GM19351 (cell line): ENCODE measurements around the gene MAB21L3.

Experiments
- ATAC-seq: cut with Tn5 transposase; IDR thresholded peaks from one replicate; pipeline ENCODE4 v1.9.1; 2021; ENCODE audit warnings: mild to moderate bottlenecking, moderate library complexity; ENCODE audit not compliant: unreplicated experiment

The MAB21L3 gene

GRCh38 chr1:116110567-116111523 is at the start of gene MAB21L3:
Gene MAB21L3 (plus strand): TSS chr1:116111399. CDS start chr1:116112616, 1,217 bp downstream.
- ATAC-seq: peak; percentile 61

GRCh38 chr1:116062201-116062600 is 49.0 kb upstream of the MAB21L3 start:
- ATAC-seq: no peak

- ATAC-seq: no peak
Observed at GRCh38 chr1:116064616-116065015, 46.6 kb upstream of the MAB21L3 start.

GRCh38 chr1:116066868-116067565 is 44.2 kb upstream of the MAB21L3 start:
- ATAC-seq: no peak

GRCh38 chr1:116067566-116067890 is 43.7 kb upstream of the MAB21L3 start:
- ATAC-seq: no peak

GRCh38 chr1:116075575-116075974 is 35.6 kb upstream of the MAB21L3 start:
- no peak for ATAC-seq

GRCh38 chr1:116075990-116076389 is 35.2 kb upstream of the MAB21L3 start:
- ATAC-seq: no peak

- ATAC-seq: no peak
Observed at GRCh38 chr1:116076831-116077230, 34.4 kb upstream of the MAB21L3 start.

- no peak for ATAC-seq
Observed at GRCh38 chr1:116078699-116079223, 32.4 kb upstream of the MAB21L3 start.

GRCh38 chr1:116087628-116088027 is 23.6 kb upstream of the MAB21L3 start:
- no peak for ATAC-seq

GRCh38 chr1:116089870-116090269 is 21.3 kb upstream of the MAB21L3 start:
- ATAC-seq: no peak

GRCh38 chr1:116091083-116091482 is 20.1 kb upstream of the MAB21L3 start:
- no peak for ATAC-seq

GRCh38 chr1:116092752-116093489 is 18.3 kb upstream of the MAB21L3 start:
- no peak for ATAC-seq

GRCh38 chr1:116095027-116095426 is 16.2 kb upstream of the MAB21L3 start:
- no peak for ATAC-seq

- ATAC-seq: no peak
Observed at GRCh38 chr1:116096013-116096618, 15.1 kb upstream of the MAB21L3 start.

- no peak for ATAC-seq
Observed at GRCh38 chr1:116097626-116098025, 13.6 kb upstream of the MAB21L3 start.

- no peak for ATAC-seq
Observed at GRCh38 chr1:116099379-116099778, 11.8 kb upstream of the MAB21L3 start.

GRCh38 chr1:116099919-116100318 is 11.3 kb upstream of the MAB21L3 start:
- no peak for ATAC-seq

- no peak for ATAC-seq
Observed at GRCh38 chr1:116104667-116105066, 6.5 kb upstream of the MAB21L3 start.

GRCh38 chr1:116105996-116106395 is 5.2 kb upstream of the MAB21L3 start:
- no peak for ATAC-seq

- no peak for ATAC-seq
Observed at GRCh38 chr1:116106646-116107045, 4.6 kb upstream of the MAB21L3 start.
